Loucy (cell line): Measurements from ENCODE around the gene NCKAP5.

ENCODE experiments used
- EZH2phosphoT487 ChIP-seq: fragments of 200-600 bp; IDR thresholded peaks from 2 replicates; pipeline ENCODE4 v1.6.1; 2018; ENCODE audit warnings: antibody characterized with exemption, mild to moderate bottlenecking, moderate library complexity, borderline replicate concordance
- TF ChIP-seq, protein P1 (sequence below): fragments of 200-600 bp; sonication (generic); conservative IDR thresholded peaks from 2 replicates; pipeline ENCODE4 v1.5.1; 2014; ENCODE audit warnings: mild to moderate bottlenecking, antibody characterized with exemption, low read length

- TF ChIP-seq, protein P1, sequence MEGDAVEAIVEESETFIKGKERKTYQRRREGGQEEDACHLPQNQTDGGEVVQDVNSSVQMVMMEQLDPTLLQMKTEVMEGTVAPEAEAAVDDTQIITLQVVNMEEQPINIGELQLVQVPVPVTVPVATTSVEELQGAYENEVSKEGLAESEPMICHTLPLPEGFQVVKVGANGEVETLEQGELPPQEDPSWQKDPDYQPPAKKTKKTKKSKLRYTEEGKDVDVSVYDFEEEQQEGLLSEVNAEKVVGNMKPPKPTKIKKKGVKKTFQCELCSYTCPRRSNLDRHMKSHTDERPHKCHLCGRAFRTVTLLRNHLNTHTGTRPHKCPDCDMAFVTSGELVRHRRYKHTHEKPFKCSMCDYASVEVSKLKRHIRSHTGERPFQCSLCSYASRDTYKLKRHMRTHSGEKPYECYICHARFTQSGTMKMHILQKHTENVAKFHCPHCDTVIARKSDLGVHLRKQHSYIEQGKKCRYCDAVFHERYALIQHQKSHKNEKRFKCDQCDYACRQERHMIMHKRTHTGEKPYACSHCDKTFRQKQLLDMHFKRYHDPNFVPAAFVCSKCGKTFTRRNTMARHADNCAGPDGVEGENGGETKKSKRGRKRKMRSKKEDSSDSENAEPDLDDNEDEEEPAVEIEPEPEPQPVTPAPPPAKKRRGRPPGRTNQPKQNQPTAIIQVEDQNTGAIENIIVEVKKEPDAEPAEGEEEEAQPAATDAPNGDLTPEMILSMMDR: no peak
- no peak for TF ChIP-seq EZH2phosphoT487
Observed at GRCh38 chr2:133508546-133509165, 59.6 kb downstream of the NCKAP5 start.
